DMS153 treated with DMSO at 0.1 percent for 48 hours (cell line): ENCODE measurements around the gene CACNA1C.

Experiments used
- DNase-seq: peaks from one replicate; lab custom pipeline; 2025; ENCODE audit not compliant: unreplicated experiment; lab: John Stamatoyannopoulos, UW

CACNA1C gene

GRCh38 chr12:2650261-2651067, 597.7 kb downstream of the CACNA1C start:
- no peak for DNase-seq

- DNase-seq: no peak
Measured at GRCh38 chr12:2651068-2651965, 598.5 kb downstream of the CACNA1C start.

GRCh38 chr12:2652011-2652400, 599.2 kb downstream of the CACNA1C start:
- no peak for DNase-seq

- no peak for DNase-seq
Measured at GRCh38 chr12:2652401-2653081, 599.8 kb downstream of the CACNA1C start.

GRCh38 chr12:2653461-2653965, 600.7 kb downstream of the CACNA1C start:
- DNase-seq: no peak

GRCh38 chr12:2654311-2654710, 601.5 kb downstream of the CACNA1C start:
- no peak for DNase-seq

GRCh38 chr12:2654741-2655140, 602.0 kb downstream of the CACNA1C start:
- no peak for DNase-seq

- no peak for DNase-seq
Measured at GRCh38 chr12:2662524-2662923, 609.7 kb downstream of the CACNA1C start.

- no peak for DNase-seq
Measured at GRCh38 chr12:2664721-2665577, 612.2 kb downstream of the CACNA1C start.

GRCh38 chr12:2666411-2666810, 613.6 kb downstream of the CACNA1C start:
- DNase-seq: no peak

GRCh38 chr12:2666846-2667245, 614.1 kb downstream of the CACNA1C start:
- DNase-seq: no peak

GRCh38 chr12:2667716-2668440, 615.1 kb downstream of the CACNA1C start:
- DNase-seq: no peak

- no peak for DNase-seq
Measured at GRCh38 chr12:2668816-2669215, 616.0 kb downstream of the CACNA1C start.

- DNase-seq: no peak
Measured at GRCh38 chr12:2669560-2669959, 616.8 kb downstream of the CACNA1C start.

GRCh38 chr12:2672863-2673262, 620.1 kb downstream of the CACNA1C start:
- DNase-seq: no peak

GRCh38 chr12:2673966-2674810, 621.4 kb downstream of the CACNA1C start:
- DNase-seq: no peak

- no peak for DNase-seq
Measured at GRCh38 chr12:2675776-2676175, 623.0 kb downstream of the CACNA1C start.

- no peak for DNase-seq
Measured at GRCh38 chr12:2677142-2677880, 624.5 kb downstream of the CACNA1C start.
